Left colon (tissue), 2 donors: ENCODE results near the gene SOD2. TPM values are rescaled to one million over a fixed set of nuclear protein-coding genes. Genes with fewer than 3 reads are reported as not detected.
"Not testable (repeated sequence)": the region's sequence is repeated elsewhere in the genome, so short reads cannot be mapped to it uniquely, and the experiment has no call there.

Experiments used
- ATAC-seq: fragments of 200-7000 bp; cut with Tn5 transposase; one replicate; pipeline ENCODE4 v1.9.1; 2020; ENCODE audit warnings: mild to moderate bottlenecking, moderate library complexity
- DNase-seq, 2 donors: peaks; one replicate each; pipeline ENCODE4 v3.0.0-alpha.2; 2020
- intact Hi-C, 2 donors: fragments of 100-400 bp; cut with DNase I in 1 of 2; cut with micrococcal nuclease in 1 of 2; formaldehyde crosslinking; loops; one replicate each; pipeline versions ENCODE4 v1.11.2 to v1.14.0; 2022; cut with DNase I, micrococcal nuclease
- total RNA-seq, 2 donors: library from RNA; stranded (reverse); fragmentation: NEBNext Ultra II Directional; extraction: Animal tissue kit (Norgen Biotek cat#: 25700); gene quantifications; one replicate each; pipeline ENCODE4 v1.2.1, GENCODE V29; 2021
- donor health status: DM: no; HTN: no; CAD: no.
- donor health status: DM: yes; HTN: yes; CAD: no.

The SOD2 gene
- total RNA-seq, 2 donors from 2014 or later = 284 to 402 TPM

GRCh38 chr6:159721981-159722380 is 28.9 kb upstream of the SOD2 start:
- DNase-seq, ATAC-seq, intact Hi-C loops: not testable (repeated sequence)

- intact Hi-C loops = no loop called here
- ATAC-seq (peak; percentile 70), DNase-seq (peak in 1 of 2 donors; percentile 37)
Observed at GRCh38 chr6:159720708-159721107, 27.7 kb upstream of the SOD2 start.

- intact Hi-C loops = no loop called here
- ATAC-seq (no peak), DNase-seq (no peak)
Observed at GRCh38 chr6:159719287-159719686, 26.2 kb upstream of the SOD2 start.

- ATAC-seq = no peak
- no peak for DNase-seq
- intact Hi-C loops = no loop called here
Observed at GRCh38 chr6:159718634-159719033, 25.6 kb upstream of the SOD2 start.

- peak in 1 of 2 donors; percentile 46 for DNase-seq
- ATAC-seq = peak; percentile 32
- intact Hi-C loops = no loop called here
Observed at GRCh38 chr6:159716247-159717096, 23.4 kb upstream of the SOD2 start.

GRCh38 chr6:159715605-159716004 is 22.6 kb upstream of the SOD2 start:
- no peak for DNase-seq
- intact Hi-C loops = no loop called here
- ATAC-seq = no peak

- intact Hi-C loops = no loop called here
- peak; percentile 46 for ATAC-seq
Observed at GRCh38 chr6:159715166-159715565, 22.1 kb upstream of the SOD2 start.

GRCh38 chr6:159714404-159714803 is 21.4 kb upstream of the SOD2 start:
- ATAC-seq = peak; percentile 86
- no peak for DNase-seq
- intact Hi-C loops = no loop called here

More at GRCh38 chr6:159715166-159715565, 22.1 kb upstream of the SOD2 start:
- no peak for DNase-seq

- no peak for DNase-seq
- no peak for ATAC-seq
- intact Hi-C loops = no loop called here
Observed at GRCh38 chr6:159713984-159714383, 20.9 kb upstream of the SOD2 start.

- DNase-seq, intact Hi-C loops, ATAC-seq: not testable (repeated sequence)
Observed at GRCh38 chr6:159712389-159712788, 19.3 kb upstream of the SOD2 start.

GRCh38 chr6:159710603-159711002 is 17.6 kb upstream of the SOD2 start:
- intact Hi-C loops, DNase-seq, ATAC-seq: not testable (repeated sequence)

- ATAC-seq (peak; percentile 35), DNase-seq (no peak)
- intact Hi-C loops = no loop called here
Observed at GRCh38 chr6:159701413-159701999, 8.5 kb upstream of the SOD2 start.

GRCh38 chr6:159700970-159701369 is 7.9 kb upstream of the SOD2 start:
- DNase-seq = no peak

GRCh38 chr6:159695984-159696383 is 2.9 kb upstream of the SOD2 start:
- intact Hi-C loops = no loop called here
- DNase-seq = no peak
- no peak for ATAC-seq

More at GRCh38 chr6:159700970-159701369, 7.9 kb upstream of the SOD2 start:
- ATAC-seq = peak; percentile 16
- intact Hi-C loops = no loop called here

GRCh38 chr6:159693894-159694545 is 979 bp upstream of the SOD2 start:
- ATAC-seq = peak; percentile 50
- intact Hi-C loops = loop anchor here in 1 of 2 donors (5.0 kb wide), 1 partner anchor 33 kb away; the partner anchor contains the start of gene WTAP
- peak; percentile 45 to 70 for DNase-seq

- peak; percentile 49 for ATAC-seq
- intact Hi-C loops = loop anchor here in 1 of 2 donors (5.0 kb wide), 1 partner anchor 35 kb away; the partner anchor contains the start of gene WTAP
- DNase-seq = peak; percentile 70 to 77
Observed at GRCh38 chr6:159692303-159693127, 526 bp downstream of the SOD2 start.

GRCh38 chr6:159691963-159692287 is 1.1 kb downstream of the SOD2 start:
- no peak for ATAC-seq
- intact Hi-C loops = loop anchor here in 1 of 2 donors (5.0 kb wide), 1 partner anchor 35 kb away; the partner anchor contains the start of gene WTAP
- DNase-seq = peak in 1 of 2 donors; percentile 30

GRCh38 chr6:159691133-159691962 is 1.7 kb downstream of the SOD2 start:
- DNase-seq (no peak), ATAC-seq (peak; percentile 22)
- intact Hi-C loops = loop anchor here in 1 of 2 donors (5.0 kb wide), 1 partner anchor 36 kb away; the partner anchor contains the start of gene WTAP
